Osteoblast (primary cell): ENCODE results near the gene STIP1. TPM values are rescaled to one million over a fixed set of nuclear protein-coding genes. Genes with fewer than 3 reads are reported as not detected.

Experiments
- DNase-seq: peaks from one replicate; pipeline ENCODE4 v3.0.0; 2011; ENCODE audit warnings: low spot score, mixed read lengths; ENCODE audit not compliant: insufficient read length; ENCODE audit errors: missing footprints
- H2AFZ ChIP-seq: 2 replicates; pipeline ENCODE4 v1.6.0; 2011; ENCODE audit warnings: mild to moderate bottlenecking, low read length
- H3K27ac ChIP-seq: 2 replicates; pipeline ENCODE4 v1.5.1; 2011; ENCODE audit warnings: mild to moderate bottlenecking, low read depth, low read length, moderate library complexity
- H3K27me3 ChIP-seq: 2 replicates; pipeline ENCODE4 v1.6.0; 2012; ENCODE audit warnings: mild to moderate bottlenecking, control low read depth, inconsistent platforms, low read length, moderate library complexity; ENCODE audit not compliant: insufficient read depth
- H3K36me3 ChIP-seq: 2 replicates; pipeline ENCODE4 v1.5.1; 2011; ENCODE audit warnings: mild to moderate bottlenecking, low read length, control low read depth, moderate library complexity; ENCODE audit not compliant: insufficient read depth
- H3K4me1 ChIP-seq: 2 replicates; pipeline ENCODE4 v1.5.1; 2011; ENCODE audit warnings: mild to moderate bottlenecking, low read length, control low read depth, moderate library complexity; ENCODE audit not compliant: insufficient read depth
- H3K4me2 ChIP-seq: 2 replicates; pipeline ENCODE4 v1.6.0; 2011; ENCODE audit warnings: mild to moderate bottlenecking, low read length; ENCODE audit not compliant: insufficient read depth
- H3K4me3 ChIP-seq: fragments of 200-600 bp; sonication (generic); 3 replicates; pipeline ENCODE4 v1.5.1; 2012; ENCODE audit warnings: mild to moderate bottlenecking, low read length, inconsistent platforms; ENCODE audit not compliant: insufficient read depth
- H3K79me2 ChIP-seq: 2 replicates; pipeline ENCODE4 v1.6.0; 2012; ENCODE audit warnings: mild to moderate bottlenecking, low read length, control low read depth, inconsistent platforms; ENCODE audit not compliant: insufficient read depth
- H3K9me3 ChIP-seq: 2 replicates; pipeline ENCODE4 v1.5.1; 2011; ENCODE audit warnings: low read depth, low read length, control low read depth
- H4K20me1 ChIP-seq: 2 replicates; pipeline ENCODE4 v1.6.0; 2012; ENCODE audit warnings: mild to moderate bottlenecking, low read length, control low read depth; ENCODE audit not compliant: insufficient read depth
- CTCF ChIP-seq: IDR thresholded peaks from 2 replicates; pipeline ENCODE4 v1.5.1; 2011; ENCODE audit warnings: mild to moderate bottlenecking, low read depth, low read length, moderate library complexity; ENCODE audit errors: extremely low read depth
- total RNA-seq: library from RNA; depleted of rRNA; stranded (reverse); fragments of >200 nt; gene quantifications from 2 replicates; pipeline ENCODE4 v1.2.3, GENCODE V29; 2012

The STIP1 gene
- total RNA-seq, 1 donor = 94.5 TPM

GRCh38 chr11:64220798-64221197, 34.8 kb downstream of the STIP1 start:
- no peak overlapping the region for H3K4me2 ChIP-seq
- DNase-seq = peak; percentile 57
- no peaks in the 10 kb centered on the region for H3K9me3 ChIP-seq
- no peak for TF ChIP-seq CTCF
- no peaks in the 10 kb centered on the region for H3K27me3 ChIP-seq
- no peak overlapping the region for H3K4me3 ChIP-seq
- H3K36me3 ChIP-seq = peaks cover 5% of the 10 kb centered on the region
- H3K79me2 ChIP-seq = peaks cover 11% of the 10 kb centered on the region
- peaks cover 5% of the 10 kb centered on the region for H4K20me1 ChIP-seq
- H2AFZ ChIP-seq = no peak overlapping the region
- H3K4me1 ChIP-seq = peaks cover 8% of the 10 kb centered on the region
- no peak overlapping the region for H3K27ac ChIP-seq

- peak; percentile 63 for DNase-seq
- H4K20me1 ChIP-seq = peaks cover 5% of the 10 kb centered on the region
- H3K4me2 ChIP-seq = no peak overlapping the region
- H3K27me3 ChIP-seq = no peaks in the 10 kb centered on the region
- H3K9me3 ChIP-seq = no peaks in the 10 kb centered on the region
- no peak for TF ChIP-seq CTCF
- no peak overlapping the region for H2AFZ ChIP-seq
- no peak overlapping the region for H3K4me3 ChIP-seq
- peaks cover 30% of the 10 kb centered on the region for H3K79me2 ChIP-seq
- peaks cover 5% of the 10 kb centered on the region for H3K36me3 ChIP-seq
- H3K4me1 ChIP-seq = peaks cover 22% of the 10 kb centered on the region
- no peak overlapping the region for H3K27ac ChIP-seq
Observed at GRCh38 chr11:64222651-64223000, 36.7 kb downstream of the STIP1 start.

- peaks cover 5% of the 10 kb centered on the region for H3K36me3 ChIP-seq
- no peak overlapping the region for H3K27ac ChIP-seq
- TF ChIP-seq CTCF = no peak
Observed at GRCh38 chr11:64223001-64223651, 37.2 kb downstream of the STIP1 start.

DNA sequence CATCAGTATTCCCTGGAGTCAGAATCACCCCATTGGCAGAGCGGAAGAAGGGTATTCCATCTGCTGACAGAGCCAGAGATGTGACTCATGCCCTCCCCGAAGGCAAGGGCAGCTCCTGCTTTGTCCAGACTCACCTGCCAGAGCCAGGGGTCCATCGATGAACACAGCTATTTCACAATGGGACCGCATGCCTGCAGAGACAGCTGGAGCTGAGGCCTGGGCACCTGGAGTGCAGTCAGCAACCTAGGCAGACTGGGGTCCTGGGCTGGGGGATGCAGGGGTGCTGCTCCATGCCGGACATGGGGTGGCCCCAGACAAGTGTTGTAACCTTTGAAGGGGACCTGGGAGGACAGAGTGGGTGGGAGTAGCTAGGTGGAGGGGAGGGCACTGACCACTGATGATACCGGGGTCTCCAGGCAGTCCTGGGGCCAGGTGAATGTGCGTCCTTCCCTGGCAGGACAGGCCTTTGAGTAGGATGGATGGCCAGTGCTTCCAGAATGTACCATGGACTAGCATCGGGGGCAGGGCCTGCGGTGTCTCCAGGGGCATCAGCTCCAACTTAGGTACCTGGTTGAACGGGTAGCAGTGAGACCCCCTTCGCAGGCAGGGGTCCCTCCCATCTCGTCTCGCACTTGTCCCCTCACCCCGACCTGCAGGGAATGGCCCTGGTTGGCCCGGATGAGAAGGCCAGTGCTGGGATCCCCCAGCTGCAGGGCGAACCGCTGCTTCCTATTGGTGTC, 38.4 kb downstream of the STIP1 start:
- no peak overlapping the region for H2AFZ ChIP-seq
- H4K20me1 ChIP-seq = peaks cover 5% of the 10 kb centered on the region
- H3K4me2 ChIP-seq = no peak overlapping the region
- peaks cover 32% of the 10 kb centered on the region for H3K79me2 ChIP-seq
- no peak for TF ChIP-seq CTCF
- H3K4me1 ChIP-seq = peaks cover 23% of the 10 kb centered on the region
- no peak overlapping the region for H3K4me3 ChIP-seq
- no peaks in the 10 kb centered on the region for H3K27me3 ChIP-seq
- no peaks in the 10 kb centered on the region for H3K9me3 ChIP-seq
- H3K27ac ChIP-seq = no peak overlapping the region
- no peak for DNase-seq
- peaks cover 5% of the 10 kb centered on the region for H3K36me3 ChIP-seq

More at GRCh38 chr11:64223001-64223651, 37.2 kb downstream of the STIP1 start:
- Histone ChIP-seq H3K4me3 (no peak overlapping the region), H2AFZ (no peak overlapping the region), H3K4me1 (peaks cover 23% of the 10 kb centered on the region), H3K27me3 (no peaks in the 10 kb centered on the region), H3K9me3 (no peaks in the 10 kb centered on the region), H3K4me2 (no peak overlapping the region), H3K79me2 (peaks cover 30% of the 10 kb centered on the region), H4K20me1 (peaks cover 5% of the 10 kb centered on the region)
- no peak for DNase-seq
